Ovary (tissue), 3 donors: ENCODE data around the gene SORL1.

Source experiments
- POLR2A ChIP-seq: fragments of 450-650 bp; IDR thresholded peaks from one replicate; pipeline ENCODE4 v1.6.1; 2017; ENCODE audit warnings: antibody characterized with exemption, mild to moderate bottlenecking, moderate library complexity
- TF ChIP-seq, protein P1 (sequence below), 3 donors: fragments of 450-650 bp in 2 of 3; fragments of 200-600 bp in 1 of 3; IDR thresholded peaks; one replicate each; pipeline versions ENCODE4 v1.5.1 to v1.8.0; 2016 to 2022; ENCODE audit warnings: antibody characterized with exemption in 3 of 3, mild to moderate bottlenecking in 1 of 3
- donor health status: DM: no; HTN: no; CAD: no.

DNA sequence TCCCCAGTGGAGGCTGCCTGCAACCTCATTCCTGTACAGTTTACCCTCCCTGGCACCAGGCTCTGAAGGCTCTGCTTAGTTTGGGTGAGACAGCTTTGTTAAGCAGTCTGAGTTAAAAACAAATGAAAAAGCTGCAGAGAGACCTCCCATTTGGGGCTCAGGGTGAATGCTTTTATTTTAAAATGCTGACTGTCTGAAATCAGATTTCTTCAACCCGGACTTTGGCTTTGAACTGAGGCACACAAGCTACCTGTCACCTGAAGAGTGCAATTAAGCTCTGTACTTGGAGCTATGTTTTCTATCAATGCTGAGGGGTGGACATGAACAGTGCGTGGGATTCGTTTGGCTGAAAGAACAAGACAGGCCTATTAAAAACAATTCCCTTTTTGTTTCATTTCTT is 218.2 kb downstream of the SORL1 start:
- no peak for TF ChIP-seq POLR2A
- TF ChIP-seq, protein P1, sequence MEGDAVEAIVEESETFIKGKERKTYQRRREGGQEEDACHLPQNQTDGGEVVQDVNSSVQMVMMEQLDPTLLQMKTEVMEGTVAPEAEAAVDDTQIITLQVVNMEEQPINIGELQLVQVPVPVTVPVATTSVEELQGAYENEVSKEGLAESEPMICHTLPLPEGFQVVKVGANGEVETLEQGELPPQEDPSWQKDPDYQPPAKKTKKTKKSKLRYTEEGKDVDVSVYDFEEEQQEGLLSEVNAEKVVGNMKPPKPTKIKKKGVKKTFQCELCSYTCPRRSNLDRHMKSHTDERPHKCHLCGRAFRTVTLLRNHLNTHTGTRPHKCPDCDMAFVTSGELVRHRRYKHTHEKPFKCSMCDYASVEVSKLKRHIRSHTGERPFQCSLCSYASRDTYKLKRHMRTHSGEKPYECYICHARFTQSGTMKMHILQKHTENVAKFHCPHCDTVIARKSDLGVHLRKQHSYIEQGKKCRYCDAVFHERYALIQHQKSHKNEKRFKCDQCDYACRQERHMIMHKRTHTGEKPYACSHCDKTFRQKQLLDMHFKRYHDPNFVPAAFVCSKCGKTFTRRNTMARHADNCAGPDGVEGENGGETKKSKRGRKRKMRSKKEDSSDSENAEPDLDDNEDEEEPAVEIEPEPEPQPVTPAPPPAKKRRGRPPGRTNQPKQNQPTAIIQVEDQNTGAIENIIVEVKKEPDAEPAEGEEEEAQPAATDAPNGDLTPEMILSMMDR (IDR thresholded peaks at IDR 0.05): no peak
